DOHH2 (cell line): ENCODE data around the gene MGME1.

Source experiments
- CTCF ChIP-seq: fragments of 200-600 bp; sonication (generic); IDR thresholded peaks from one replicate; pipeline ENCODE4 v1.5.1; 2014; ENCODE audit warnings: antibody characterized with exemption, mild to moderate bottlenecking, low read depth, low read length; ENCODE audit not compliant: poor library complexity, severe bottlenecking
- EZH2phosphoT487 ChIP-seq: fragments of 200-600 bp; sonication (generic); IDR thresholded peaks from 2 replicates; pipeline ENCODE4 v1.6.1; 2017; ENCODE audit warnings: borderline replicate concordance, mild to moderate bottlenecking, antibody characterized with exemption, low read length, moderate library complexity, mixed read lengths

- TF ChIP-seq CTCF (no peak), EZH2phosphoT487 (no peak)
Measured at GRCh38 chr20:17990278-17990972, 21.6 kb downstream of the MGME1 start.
